T1000 (cell line): ENCODE measurements around the gene FREY1.
A peak's percentile ranks its signal among the peaks of the same experiment; 100 is the strongest.

Experiments used
- DNase-seq: peaks from one replicate; lab custom pipeline; 2025; ENCODE audit warnings: mixed read lengths; lab: John Stamatoyannopoulos, UW

FREY1 gene

GRCh38 chr11:45894555-45895247 lies 12.4 kb downstream of the FREY1 start:
- no peak for DNase-seq

- DNase-seq: no peak
These were observed 14.2 kb downstream of the FREY1 start for GRCh38 chr11:45892856-45893255.

GRCh38 chr11:45890886-45891550 lies 16.1 kb downstream of the FREY1 start:
- DNase-seq: no peak

GRCh38 chr11:45889966-45890365 lies 17.1 kb downstream of the FREY1 start:
- no peak for DNase-seq

- no peak for DNase-seq
These were observed 17.5 kb downstream of the FREY1 start for GRCh38 chr11:45889555-45889954.

GRCh38 chr11:45887587-45887986 lies 19.5 kb downstream of the FREY1 start:
- no peak for DNase-seq

- no peak for DNase-seq
These were observed 20.1 kb downstream of the FREY1 start for GRCh38 chr11:45886816-45887520.

GRCh38 chr11:45885921-45886721 lies 20.9 kb downstream of the FREY1 start:
- no peak for DNase-seq

- DNase-seq: no peak
These were observed 21.7 kb downstream of the FREY1 start, which contains the start of gene MAPK8IP1 for GRCh38 chr11:45885274-45885920. Gene MAPK8IP1, plus strand, starts transcription at chr11:45885651. Its CDS starts 170 bp downstream, at chr11:45885821.

GRCh38 chr11:45884596-45885185 lies 22.4 kb downstream of the FREY1 start:
- DNase-seq: no peak

GRCh38 chr11:45881708-45882368 lies 25.2 kb downstream of the FREY1 start:
- DNase-seq: no peak

GRCh38 chr11:45880772-45881570 lies 26.1 kb downstream of the FREY1 start:
- no peak for DNase-seq

- peak; percentile 64 for DNase-seq
These were observed 27.0 kb downstream of the FREY1 start for GRCh38 chr11:45879803-45880686.

GRCh38 chr11:45877845-45878244 lies 29.2 kb downstream of the FREY1 start:
- no peak for DNase-seq

- no peak for DNase-seq
These were observed 29.9 kb downstream of the FREY1 start for GRCh38 chr11:45877221-45877620.

- DNase-seq: no peak
These were observed 30.7 kb downstream of the FREY1 start for GRCh38 chr11:45876401-45876800.

GRCh38 chr11:45872651-45873356 lies 34.3 kb downstream of the FREY1 start:
- peak; percentile 83 for DNase-seq

GRCh38 chr11:45871638-45872037 lies 35.4 kb downstream of the FREY1 start:
- no peak for DNase-seq
